Fibroblast of mammary gland (primary cell): ENCODE measurements around the gene ANKRD65.
"Not testable (repeated sequence)": the region's sequence is repeated elsewhere in the genome, so short reads cannot be mapped to it uniquely, and the experiment has no call there.

ENCODE experiments used
- DNase-seq: peaks from one replicate; pipeline ENCODE4 v3.0.0-alpha.2; 2010; ENCODE audit warnings: low read depth
- H3K4me3 ChIP-seq: 2 replicates; pipeline ENCODE4 v1.5.1; 2011; ENCODE audit warnings: low read depth, mild to moderate bottlenecking, low read length, moderate library complexity; ENCODE audit not compliant: control insufficient read depth
- CTCF ChIP-seq: conservative IDR thresholded peaks from 2 replicates; pipeline ENCODE4 v1.5.1; 2011; ENCODE audit warnings: low read depth, low read length, inconsistent platforms; ENCODE audit not compliant: control insufficient read depth, insufficient read depth

ANKRD65 gene

DNA sequence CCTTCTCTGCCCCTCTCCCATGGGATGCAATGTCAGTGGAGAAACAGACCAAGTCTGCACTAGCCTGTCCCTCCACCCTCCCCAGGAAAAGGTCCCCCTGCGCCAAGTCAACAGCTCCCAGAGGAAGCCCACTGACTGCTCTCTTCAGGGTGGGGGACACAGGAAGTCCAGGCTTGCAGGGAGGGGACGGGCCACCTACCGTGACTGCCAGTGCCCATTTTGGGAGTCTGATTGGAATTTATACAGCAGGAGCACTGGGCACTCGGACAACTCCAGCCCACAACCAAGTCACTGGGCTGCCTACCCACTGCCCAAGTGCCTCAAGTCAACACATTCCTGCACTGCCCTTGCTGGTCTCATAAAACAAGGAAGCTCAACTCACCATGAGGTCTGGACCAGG is 28.1 kb downstream of the ANKRD65 start:
- no peak for DNase-seq
- no peak overlapping the region for H3K4me3 ChIP-seq
- no peak for TF ChIP-seq CTCF

- TF ChIP-seq CTCF: no peak
- DNase-seq: no peak
- H3K4me3 ChIP-seq: no peak overlapping the region
Observed at GRCh38 chr1:1391225-1391624, 29.9 kb downstream of the ANKRD65 start.

- no peak overlapping the region for H3K4me3 ChIP-seq
- no peak for TF ChIP-seq CTCF
- no peak for DNase-seq
Observed at GRCh38 chr1:1390675-1391074, 30.4 kb downstream of the ANKRD65 start.

- no peak for TF ChIP-seq CTCF
- no peak overlapping the region for H3K4me3 ChIP-seq
- no peak for DNase-seq
Observed at GRCh38 chr1:1388078-1388472, 33.0 kb downstream of the ANKRD65 start.

DNA sequence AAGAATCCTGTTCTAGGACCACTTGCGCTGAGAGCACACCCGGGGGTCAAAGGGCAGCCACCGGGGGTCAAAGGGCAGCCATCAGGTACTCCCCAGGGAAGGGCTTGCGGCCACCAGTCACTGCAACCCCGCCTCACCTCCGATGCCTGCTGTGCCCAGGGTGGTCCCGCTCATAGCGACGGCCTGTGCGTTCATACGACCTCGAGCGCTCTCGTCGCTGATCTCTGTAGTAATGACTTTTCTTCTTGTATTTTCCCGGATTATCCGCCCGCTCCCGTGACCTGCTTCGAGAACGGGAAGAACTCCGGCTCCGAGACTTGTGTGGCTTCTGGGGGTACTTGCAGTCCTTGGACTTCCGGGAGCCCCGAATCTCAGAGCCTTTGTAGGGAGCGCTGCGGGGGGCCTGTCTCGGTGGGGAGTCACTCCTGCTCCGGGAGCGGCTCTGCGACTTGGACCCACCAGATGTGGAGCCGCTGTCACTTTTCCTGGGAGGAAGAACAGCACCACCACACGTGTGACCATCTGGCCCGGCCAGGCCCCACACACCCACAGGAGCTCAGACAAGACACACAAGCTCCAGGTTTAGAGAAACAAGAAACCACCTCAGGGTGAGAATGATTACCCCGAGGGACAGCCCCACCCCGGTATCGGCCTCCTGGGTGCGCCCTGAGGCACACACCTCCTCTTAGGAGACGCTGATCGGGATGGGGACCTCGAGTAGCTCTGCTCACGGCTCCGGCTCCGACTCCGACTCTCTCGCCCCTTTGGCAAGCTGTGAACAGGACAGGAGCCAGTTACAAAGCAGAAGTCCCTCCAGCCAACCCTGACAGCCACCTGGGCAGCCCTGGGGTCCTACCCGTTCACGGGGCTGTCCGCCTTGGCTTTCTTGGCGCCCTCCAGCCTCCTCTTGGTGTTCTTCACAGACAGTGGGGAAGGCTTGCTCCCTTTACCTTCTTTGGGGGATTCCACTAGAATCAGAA is 33.7 kb downstream of the ANKRD65 start:
- H3K4me3 ChIP-seq: no peak overlapping the region
- no peak for TF ChIP-seq CTCF
- DNase-seq: no peak

GRCh38 chr1:1385931-1386330 is 35.1 kb downstream of the ANKRD65 start:
- no peak for DNase-seq
- TF ChIP-seq CTCF: no peak
- H3K4me3 ChIP-seq: no peak overlapping the region

- DNase-seq, H3K4me3 ChIP-seq: not testable (repeated sequence)
Observed at GRCh38 chr1:1385339-1385738, 35.7 kb downstream of the ANKRD65 start.
